ENCODE measurements around the gene FNDC8. TPM values are rescaled to one million over a fixed set of nuclear protein-coding genes. Genes with fewer than 3 reads are reported as not detected.

FNDC8 gene
- total and polyA plus RNA-seq, 9 of the 15 experiments (the other 6 are each of a cell fraction or from before 2014, with no cell fraction given), result 0.04 TPM; not detected in 8

- TF ChIP-seq ZNF518B (CRISPR knock-in tag; IDR thresholded peaks at IDR 0.05) (no peak), SRSF1 (IDR thresholded peaks at IDR 0.05; ENCODE audit: low read depth, low read length) (no peak), HOMEZ (CRISPR knock-in tag; IDR thresholded peaks at IDR 0.05) (no peak), ZNF165 (CRISPR knock-in tag; IDR thresholded peaks at IDR 0.05; ENCODE audit: borderline replicate concordance) (no peak), TOE1 (IDR thresholded peaks at IDR 0.05; ENCODE audit: borderline replicate concordance) (0 out of 2 replicates have a peak, but pooled peaks have one; percentile 53), TOE1 (CRISPR knock-in tag; IDR thresholded peaks at IDR 0.05; ENCODE audit: borderline replicate concordance, low read depth) (no peak), NKRF (IDR thresholded peaks at IDR 0.05; ENCODE audit: borderline replicate concordance) (peak; percentile 100), CHAMP1 (IDR thresholded peaks at IDR 0.05) (0 out of 2 replicates have a peak, but pooled peaks have one; percentile 55), POLR2B (IDR thresholded peaks at IDR 0.05; ENCODE audit: low read depth, partially characterized antibody) (peak; percentile 52), ZNF134 (CRISPR knock-in tag; conservative IDR thresholded peaks at IDR 0.05) (no peak), MTA3 (IDR thresholded peaks at IDR 0.05; ENCODE audit: borderline replicate concordance) (peak; percentile 70; the same call in 1 of the 2 replicates), PHF21A (IDR thresholded peaks at IDR 0.05; ENCODE audit: borderline replicate concordance, low read depth) (no peak), NFATC3 (IDR thresholded peaks at IDR 0.05) (no peak), ELK1 (CRISPR knock-in tag; IDR thresholded peaks at IDR 0.05) (no peak), NRF1 (conservative IDR thresholded peaks at IDR 0.05 in 1 of 2, IDR thresholded peaks at IDR 0.05 in 1 of 2) (peak; percentile 46 to 59; a peak in 3 of 4 replicates), TBP (optimal IDR thresholded peaks at IDR 0.05; ENCODE audit: low read depth, low read length) (peak; percentile 86)
Measured at GRCh38 chr17:35141681-35142466, 20.5 kb downstream of the FNDC8 start, which contains the start of gene NLE1 (continued).
